IMR-90 (cell line): Measurements from ENCODE around the gene TRAF7. TPM values are rescaled to one million over a fixed set of nuclear protein-coding genes. Genes with fewer than 3 reads are reported as not detected.

ENCODE experiments used
- ATAC-seq: fragments of 200-7000 bp; cut with Tn5 transposase; 2 replicates; pipeline ENCODE4 v1.9.1; 2020; ENCODE audit warnings: low read depth, mild to moderate bottlenecking, moderate library complexity
- BruUV-seq: library from RNA; stranded (reverse); fragments of 400-500 nt; replicated peaks from 2 replicates; lab custom pipeline; 2021; lab: Mats Ljungman, UMichigan
- CTCF ChIA-PET: fragments of 300-600 bp; formaldehyde crosslinking; extraction: SDS; loops from one replicate; lab custom pipeline; 2021; ENCODE audit warnings: antibody characterized with exemption; lab: Yijun Ruan, JAX
- POLR2A ChIA-PET: fragments of 300-600 bp; sonication (Branson Sonifier 250); formaldehyde crosslinking; loops from one replicate; lab custom pipeline; 2022; ENCODE audit warnings: antibody characterized with exemption; ENCODE audit not compliant: unreplicated experiment; lab: Charles Lee
- DNase-seq: peaks from one replicate; pipeline ENCODE4 v3.0.0; 2013
- H2AFZ ChIP-seq: replicated peaks from 2 replicates; pipeline ENCODE3; 2013; ENCODE audit warnings: low read length, mild to moderate bottlenecking; ENCODE audit not compliant: poor library complexity
- H2AK5ac ChIP-seq: 2 replicates; pipeline ENCODE4 v1.6.1; 2013; ENCODE audit warnings: low read depth, low read length, inconsistent platforms
- H2AK9ac ChIP-seq: replicated peaks from 2 replicates; pipeline ENCODE3; 2013; ENCODE audit warnings: mild to moderate bottlenecking, low read depth, low read length, moderate library complexity; ENCODE audit not compliant: poor library complexity
- H2BK120ac ChIP-seq: 2 replicates; pipeline ENCODE4 v1.6.1; 2013; ENCODE audit warnings: low read depth, low read length, inconsistent platforms
- H2BK15ac ChIP-seq: 3 replicates; pipeline ENCODE4 v1.6.1; 2013; ENCODE audit warnings: low read depth, low read length, inconsistent platforms
- H2BK20ac ChIP-seq: 2 replicates; pipeline ENCODE4 v1.6.1; 2013; ENCODE audit warnings: low read depth, mild to moderate bottlenecking, inconsistent platforms, low read length, moderate library complexity
- H2BK5ac ChIP-seq: 2 replicates; pipeline ENCODE4 v1.6.1; 2013; ENCODE audit warnings: mild to moderate bottlenecking, low read depth, low read length, inconsistent platforms; ENCODE audit not compliant: poor library complexity, severe bottlenecking
- H3K14ac ChIP-seq: replicated peaks from 2 replicates; pipeline ENCODE4 v1.6.1; 2013; ENCODE audit warnings: low read depth, low read length, inconsistent platforms
- H3K18ac ChIP-seq: 2 replicates; pipeline ENCODE4 v1.6.1; 2013; ENCODE audit warnings: low read depth, low read length, control low read depth
- H3K23ac ChIP-seq: 2 replicates; pipeline ENCODE4 v1.6.1; 2013; ENCODE audit warnings: low read depth, low read length, inconsistent platforms
- H3K27ac ChIP-seq: 2 replicates; pipeline ENCODE4 v1.5.1; 2013; ENCODE audit warnings: mild to moderate bottlenecking, control low read depth, low read length; ENCODE audit not compliant: insufficient read depth
- H3K27me3 ChIP-seq: 2 replicates; pipeline ENCODE4 v1.6.1; 2013; ENCODE audit warnings: low read length; ENCODE audit not compliant: control insufficient read depth, insufficient read depth
- H3K36me3 ChIP-seq: 2 replicates; pipeline ENCODE4 v1.6.1; 2013; ENCODE audit warnings: low read length, mixed read lengths; ENCODE audit not compliant: control insufficient read depth, insufficient read depth
- H3K4ac ChIP-seq: 2 replicates; pipeline ENCODE4 v1.6.1; 2013; ENCODE audit warnings: low read depth, low read length, inconsistent platforms
- H3K4me1 ChIP-seq: 2 replicates; pipeline ENCODE4 v1.6.1; 2013; ENCODE audit warnings: low read length, mixed read lengths; ENCODE audit not compliant: control insufficient read depth, insufficient read depth
- H3K4me2 ChIP-seq: 2 replicates; pipeline ENCODE4 v1.6.1; 2013; ENCODE audit warnings: low read depth, mild to moderate bottlenecking, control low read depth, low read length, moderate library complexity
- H3K4me3 ChIP-seq: 2 replicates; pipeline ENCODE4 v1.5.1; 2013; ENCODE audit warnings: low read depth, mild to moderate bottlenecking, control low read depth, low read length, moderate library complexity; ENCODE audit not compliant: insufficient read depth
- H3K56ac ChIP-seq: 2 replicates; pipeline ENCODE4 v1.6.1; 2013; ENCODE audit warnings: low read length, inconsistent platforms; ENCODE audit not compliant: insufficient read depth; ENCODE audit errors: extremely low read depth
- H3K79me1 ChIP-seq, 2 experiments: 2 replicates each; pipeline ENCODE4 v1.6.1; 2013; ENCODE audit warnings: low read length in 2 of 2, inconsistent platforms in 1 of 2, low read depth in 1 of 2
- H3K9ac ChIP-seq: 2 replicates; pipeline ENCODE4 v1.6.1; 2013; ENCODE audit warnings: low read depth, low read length, control low read depth
- H3K9me1 ChIP-seq: 2 replicates; pipeline ENCODE4 v1.6.1; 2013; ENCODE audit warnings: low read length, inconsistent platforms; ENCODE audit not compliant: insufficient read depth
- H3K9me3 ChIP-seq: 2 replicates; pipeline ENCODE4 v1.6.1; 2013; ENCODE audit warnings: low read length; ENCODE audit not compliant: control insufficient read depth, insufficient read depth
- H4K20me1 ChIP-seq: 2 replicates; pipeline ENCODE4 v1.6.1; 2013; ENCODE audit warnings: low read length, inconsistent platforms; ENCODE audit not compliant: insufficient read depth
- H4K5ac ChIP-seq: 2 replicates; pipeline ENCODE4 v1.6.1; 2013; ENCODE audit warnings: mild to moderate bottlenecking, low read depth, low read length, control low read depth
- H4K8ac ChIP-seq, 2 experiments: 2 replicates each; pipeline ENCODE4 v1.6.1; 2013; ENCODE audit warnings: low read depth in 2 of 2, low read length in 2 of 2, control low read depth in 1 of 2, inconsistent platforms in 1 of 2
- H4K91ac ChIP-seq: 2 replicates; pipeline ENCODE4 v1.6.1; 2013; ENCODE audit warnings: low read depth, low read length, inconsistent platforms; ENCODE audit not compliant: insufficient read depth
- CHD1 ChIP-seq: IDR thresholded peaks from 2 replicates; pipeline ENCODE4 v1.6.1; 2012; ENCODE audit warnings: low read depth, low read length, improper control_type of control experiment
- FOS ChIP-seq: fragments of 150-350 bp; IDR thresholded peaks from 2 replicates; pipeline ENCODE4 v1.6.1; 2016; ENCODE audit warnings: low read depth, low read length
- NFE2L2 ChIP-seq: fragments of 150-350 bp; IDR thresholded peaks from 2 replicates; pipeline ENCODE4 v1.6.1; 2016; ENCODE audit warnings: low read depth, mild to moderate bottlenecking, low read length
- USF2 ChIP-seq: fragments of 150-350 bp; IDR thresholded peaks from 2 replicates; pipeline ENCODE4 v1.6.1; 2017; ENCODE audit warnings: mild to moderate bottlenecking, antibody characterized with exemption, low read length, low read depth
- WGBS, 2 experiments: methylation state at CpG; one replicate each; pipeline versions ENCODE4 v1.1.5 to v1.1.7; 2013; ENCODE audit warnings: missing lambda C conversion rate in 2 of 2; ENCODE audit not compliant: insufficient read length in 1 of 2; ENCODE audit errors: extremely low coverage in 2 of 2; 5-methylcytosine and 5-hydroxymethylcytosine counted together
- dilution Hi-C: fragments of 300-500 bp; cut with HindIII; formaldehyde crosslinking; loops from one replicate; pipeline ENCODE4 v1.14.3; 2018; ENCODE audit warnings: low sequenced_read_pairs; ENCODE audit not compliant: unreplicated experiment
- in situ Hi-C: fragments of 300-500 bp; cut with MboI; formaldehyde crosslinking; loops from 3 replicates; pipeline ENCODE4 v1.14.3; 2019; ENCODE audit warnings: low sequenced_read_pairs, inconsistent platforms, mixed read lengths
- intact Hi-C: fragments of 100-400 bp; cut with micrococcal nuclease; formaldehyde crosslinking; loops from 2 replicates; pipeline ENCODE4 v1.10.0; 2022
- polyA plus RNA-seq, 3 experiments: library from polyadenylated mRNA; depleted of rRNA; stranded (reverse); fragments of >200 nt; gene quantifications; 2 replicates each; pipeline ENCODE4 v1.2.3, GENCODE V29; 2012; ENCODE audit warnings: low replicate concordance in 1 of 3
- total RNA-seq: library from RNA; depleted of rRNA; stranded (reverse); fragments of >200 nt; gene quantifications from 2 replicates; pipeline ENCODE4 v1.2.3, GENCODE V29; 2012

TRAF7 gene
- total and polyA plus RNA-seq, 2 of the 4 experiments (the other 2 are of a cell fraction), result 29.6 to 52.6 TPM

- no peak overlapping the region for H2BK120ac ChIP-seq
- H3K4me3 ChIP-seq, result no peak overlapping the region
- H3K18ac ChIP-seq, result no peak overlapping the region
- ChIA-PET POLR2A (no interaction called here), CTCF (no interaction called here)
- H2BK20ac ChIP-seq, result no peak overlapping the region
- dilution Hi-C loops, result no loop called here
- H3K9me1 ChIP-seq, result no peaks in the 10 kb centered on the region
- intact Hi-C loops, result no loop called here
- no peak overlapping the region for H4K91ac ChIP-seq
- no peak overlapping the region for H4K5ac ChIP-seq
- H2AK9ac ChIP-seq, result no peak overlapping the region
- TF ChIP-seq FOS (no peak), USF2 (no peak), CHD1 (no peak), NFE2L2 (no peak)
- no TSS peak for BruUV-seq
- no peaks in the 10 kb centered on the region; the same call in 1 of the 2 replicates for H4K20me1 ChIP-seq
- DNase-seq (no peak), ATAC-seq (no peak)
- in situ Hi-C loops, result no loop called here
- no peak overlapping the region for H3K27ac ChIP-seq
- no peak overlapping the region for H3K9ac ChIP-seq
- no peak overlapping the region for H2BK5ac ChIP-seq
- H3K27me3 ChIP-seq, result no peaks in the 10 kb centered on the region
- H3K4me2 ChIP-seq, result no peak overlapping the region
- H2AFZ ChIP-seq, result no peak overlapping the region
- no CpG with 5 or more reads among the region's 14 CpGs for WGBS, 2 experiments
- no peak overlapping the region for H2BK15ac ChIP-seq
- H3K4me1 ChIP-seq, result no peaks in the 10 kb centered on the region
- H3K79me1 ChIP-seq, result peaks cover 0 to 4% of the 10 kb centered on the region in 2 experiments; a peak in 3 of 4 replicates
- H3K36me3 ChIP-seq, result peaks cover 62% of the 10 kb centered on the region
- H3K56ac ChIP-seq, result no peak overlapping the region
- H4K8ac ChIP-seq, result no peak overlapping the region
- no peak overlapping the region for H3K23ac ChIP-seq
- H3K9me3 ChIP-seq, result no peaks in the 10 kb centered on the region
- no peak overlapping the region for H3K14ac ChIP-seq
- no peak overlapping the region for H2AK5ac ChIP-seq
- no peak overlapping the region for H3K4ac ChIP-seq
Measured at GRCh38 chr16:2173366-2173765, 17.8 kb downstream of the TRAF7 start.
